ENCODE data around the gene OR4N5.
"Not testable (repeated sequence)": the region's sequence is repeated elsewhere in the genome, so short reads cannot be mapped to it uniquely, and the experiment has no call there.

The OR4N5 gene

GRCh38 chr14:20138520-20138919 is at the start of gene OR4N5:
OR4N5 (plus strand) TSS chr14:20138820; CDS start chr14:20143736, 4,916 bp downstream.
- FAIRE-seq: no peak

GRCh38 chr14:20092050-20092449 is 46.6 kb upstream of the OR4N5 start:
- FAIRE-seq: no peak

- FAIRE-seq: no peak
Observed at GRCh38 chr14:20093442-20093841, 45.2 kb upstream of the OR4N5 start.

- not testable (repeated sequence) for FAIRE-seq
Observed at GRCh38 chr14:20098926-20099770, 39.5 kb upstream of the OR4N5 start.

GRCh38 chr14:20110438-20110837 is 28.2 kb upstream of the OR4N5 start, which contains the start of gene OR4K17:
OR4K17 (plus strand) TSS chr14:20110739; CDS start chr14:20117500, 6,761 bp downstream.
- no peak for FAIRE-seq

GRCh38 chr14:20112321-20112720 is 26.3 kb upstream of the OR4N5 start:
- no peak for FAIRE-seq

- no peak for FAIRE-seq
Observed at GRCh38 chr14:20116748-20117147, 21.9 kb upstream of the OR4N5 start.

GRCh38 chr14:20118795-20119194 is 19.8 kb upstream of the OR4N5 start:
- no peak for FAIRE-seq

- no peak for FAIRE-seq
Observed at GRCh38 chr14:20143911-20144310, 5.3 kb downstream of the OR4N5 start.

- FAIRE-seq: no peak
Observed at GRCh38 chr14:20144820-20145219, 6.2 kb downstream of the OR4N5 start.

- FAIRE-seq: no peak
Observed at GRCh38 chr14:20164462-20164861, 25.8 kb downstream of the OR4N5 start.

GRCh38 chr14:20167091-20167490 is 28.5 kb downstream of the OR4N5 start:
- FAIRE-seq: no peak

- not testable (repeated sequence) for FAIRE-seq
Observed at GRCh38 chr14:20169852-20170251, 31.2 kb downstream of the OR4N5 start.

- not testable (repeated sequence) for FAIRE-seq
Observed at GRCh38 chr14:20174205-20174604, 35.6 kb downstream of the OR4N5 start.

GRCh38 chr14:20176330-20176729 is 37.7 kb downstream of the OR4N5 start:
- FAIRE-seq: no peak

- no peak for FAIRE-seq
Observed at GRCh38 chr14:20177433-20177974, 38.9 kb downstream of the OR4N5 start.

GRCh38 chr14:20179218-20179617 is 40.6 kb downstream of the OR4N5 start:
- FAIRE-seq: no peak

GRCh38 chr14:20179880-20180279 is 41.3 kb downstream of the OR4N5 start:
- FAIRE-seq: no peak

- FAIRE-seq: no peak
Observed at GRCh38 chr14:20180486-20180885, 41.9 kb downstream of the OR4N5 start.

- no peak for FAIRE-seq
Observed at GRCh38 chr14:20184181-20184580, 45.6 kb downstream of the OR4N5 start.

GRCh38 chr14:20190596-20190995 is 52.0 kb downstream of the OR4N5 start, which contains the start of gene OR11G2:
OR11G2 (plus strand) TSS chr14:20190896; CDS start chr14:20197438, 6,542 bp downstream.
- no peak for FAIRE-seq

- FAIRE-seq: no peak
Observed at GRCh38 chr14:20191396-20191795, 52.8 kb downstream of the OR4N5 start.

- no peak for FAIRE-seq
Observed at GRCh38 chr14:20194101-20194500, 55.5 kb downstream of the OR4N5 start.

Data from endometrium (tissue), 2 donors.